ENCODE results near the gene MIB1. TPM values are rescaled to one million over a fixed set of nuclear protein-coding genes. Genes with fewer than 3 reads are reported as not detected.

Gene MIB1
- total RNA-seq, 2 donors from 2014 or later, result 13.8 to 18.7 TPM

- TF ChIP-seq CTCF (IDR thresholded peaks at IDR 0.05) (no peak), POLR2A (IDR thresholded peaks at IDR 0.05) (no peak)
- no peak overlapping the region for H3K4me3 ChIP-seq
- intact Hi-C loops (cut with DNase I), result no loop called here
- H3K36me3 ChIP-seq (replicated peaks in 1 of 2; ENCODE audit: insufficient read depth in 1 of 2, low read depth in 2 of 2), result no peaks in the 10 kb centered on the region
- WGBS, 2 donors, result 91 to 94% methylated on average over 6 of the region's 6 CpGs
- peaks cover 14% of the 10 kb centered on the region for H3K4me1 ChIP-seq
- no peak overlapping the region for H3K27ac ChIP-seq
- DNase-seq (no peak), ATAC-seq (no peak)
- no peaks in the 10 kb centered on the region for H3K9me3 ChIP-seq
- no peaks in the 10 kb centered on the region for H3K27me3 ChIP-seq
Measured at GRCh38 chr18:21761471-21762115, 21.0 kb downstream of the MIB1 start.

DNA sequence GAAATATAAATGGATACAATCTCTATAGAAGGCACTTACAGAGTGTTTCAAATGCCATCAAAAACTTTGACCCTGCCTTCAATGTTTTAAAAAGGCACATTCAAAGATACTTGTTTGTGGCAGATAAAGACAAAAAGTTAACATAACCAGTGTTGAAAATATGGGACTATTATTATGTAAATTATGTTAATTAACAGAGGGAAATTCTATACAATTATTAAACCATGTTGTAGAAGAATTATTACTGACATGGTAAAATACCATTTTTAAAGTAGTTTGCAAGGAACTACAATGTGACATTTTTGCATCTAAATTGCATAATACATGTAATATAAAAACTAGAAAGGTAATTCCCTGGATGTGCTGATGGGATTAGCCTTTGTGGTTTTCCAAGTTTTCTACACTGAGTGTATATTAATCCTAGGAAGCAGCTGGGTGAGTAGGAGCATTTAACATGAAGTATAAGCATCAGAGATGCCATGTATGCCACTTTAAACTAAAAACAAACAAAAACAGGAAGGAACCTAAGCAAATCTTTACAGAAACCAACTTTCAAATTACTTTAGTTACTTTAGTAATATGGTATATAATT lies 21.7 kb downstream of the MIB1 start:
- intact Hi-C loops (cut with DNase I), result no loop called here

DNA sequence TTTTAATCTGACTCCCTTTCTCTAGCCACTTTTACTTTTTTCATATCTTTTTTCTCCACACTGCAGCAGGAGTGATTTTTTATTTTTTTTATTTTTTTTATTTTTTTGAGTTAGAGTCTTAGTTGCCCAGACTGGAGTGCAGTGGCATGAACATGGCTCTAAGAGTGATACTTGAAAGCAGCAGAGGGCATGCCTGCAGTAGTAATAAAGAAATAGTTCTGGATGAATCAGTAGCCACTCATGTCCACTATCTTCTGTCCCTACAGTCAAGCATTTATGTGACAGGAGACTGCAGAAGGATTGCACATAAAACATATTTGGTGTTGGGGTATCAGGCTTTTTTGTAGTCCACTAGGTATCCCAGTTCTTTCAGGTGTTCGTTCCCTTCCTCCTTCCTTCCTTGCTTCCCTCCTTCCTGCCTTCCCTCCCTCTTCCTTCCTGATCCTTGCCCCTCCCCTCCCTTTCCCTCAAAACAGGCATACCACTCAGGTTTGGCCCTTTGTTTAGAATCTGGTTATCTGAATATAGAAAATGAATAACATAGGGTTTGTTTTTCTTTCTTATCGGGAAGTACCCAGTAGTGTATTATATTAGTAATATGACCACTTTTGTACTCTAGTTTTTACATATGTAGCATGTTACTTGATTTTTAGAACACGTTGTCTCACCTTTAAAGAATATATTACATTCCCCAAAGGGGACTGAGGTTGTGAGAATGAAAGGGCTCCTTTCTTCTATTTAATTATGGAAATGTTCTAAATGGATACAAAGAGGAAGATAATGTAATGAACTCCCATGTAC lies 23.5 kb downstream of the MIB1 start:
- no peak for ATAC-seq
- Histone ChIP-seq H3K27ac (no peak overlapping the region), H3K27me3 (no peaks in the 10 kb centered on the region), H3K9me3 (no peaks in the 10 kb centered on the region), H3K36me3 (replicated peaks in 1 of 2; ENCODE audit: insufficient read depth in 1 of 2, low read depth in 2 of 2) (peaks cover 0 to 3% of the 10 kb centered on the region in 2 donors), H3K4me1 (peaks cover 14% of the 10 kb centered on the region), H3K4me3 (no peak overlapping the region)
- WGBS, 2 donors, result 68 to 71% methylated on average over 3 of the region's 3 CpGs
- DNase-seq, result no peak
- intact Hi-C loops (cut with DNase I), result no loop called here
- TF ChIP-seq POLR2A (IDR thresholded peaks at IDR 0.05) (no peak), CTCF (IDR thresholded peaks at IDR 0.05) (no peak)

More for the DNA sequence above, 21.7 kb downstream of the MIB1 start:
- no peaks in the 10 kb centered on the region for H3K36me3 ChIP-seq (replicated peaks in 1 of 2; ENCODE audit: insufficient read depth in 1 of 2, low read depth in 2 of 2)
- no peak overlapping the region for H3K4me3 ChIP-seq
- H3K4me1 ChIP-seq, result peaks cover 14% of the 10 kb centered on the region
- no peak for ATAC-seq
- H3K9me3 ChIP-seq, result no peaks in the 10 kb centered on the region
- no peak for DNase-seq
- no peak for TF ChIP-seq CTCF (IDR thresholded peaks at IDR 0.05)
- no peak for TF ChIP-seq POLR2A (IDR thresholded peaks at IDR 0.05)
- H3K27ac ChIP-seq, result no peak overlapping the region
- H3K27me3 ChIP-seq, result no peaks in the 10 kb centered on the region

GRCh38 chr18:21769206-21769605 lies 28.6 kb downstream of the MIB1 start:
- Histone ChIP-seq H3K9me3 (no peaks in the 10 kb centered on the region), H3K36me3 (replicated peaks in 1 of 2; ENCODE audit: insufficient read depth in 1 of 2, low read depth in 2 of 2) (peaks cover 0 to 3% of the 10 kb centered on the region in 2 donors), H3K27ac (no peak overlapping the region), H3K4me3 (no peak overlapping the region), H3K4me1 (peaks cover 6% of the 10 kb centered on the region), H3K27me3 (no peaks in the 10 kb centered on the region)
- intact Hi-C loops (cut with DNase I), result no loop called here
- no peak for DNase-seq
- TF ChIP-seq POLR2A (IDR thresholded peaks at IDR 0.05) (no peak), CTCF (IDR thresholded peaks at IDR 0.05) (no peak)
- ATAC-seq, result no peak
- WGBS, 2 donors, result 92 to 94% methylated on average over 4 of the region's 4 CpGs

All from body of pancreas (tissue), 4 donors.